GM19463 (cell line): ENCODE results near the gene SORCS1.
A peak's percentile ranks its signal among the peaks of the same experiment; 100 is the strongest.

Experiments used
- ATAC-seq: cut with Tn5 transposase; IDR thresholded peaks from one replicate; pipeline ENCODE4 v1.9.1; 2021; ENCODE audit warnings: mild to moderate bottlenecking, moderate library complexity; ENCODE audit not compliant: unreplicated experiment

SORCS1 gene

DNA sequence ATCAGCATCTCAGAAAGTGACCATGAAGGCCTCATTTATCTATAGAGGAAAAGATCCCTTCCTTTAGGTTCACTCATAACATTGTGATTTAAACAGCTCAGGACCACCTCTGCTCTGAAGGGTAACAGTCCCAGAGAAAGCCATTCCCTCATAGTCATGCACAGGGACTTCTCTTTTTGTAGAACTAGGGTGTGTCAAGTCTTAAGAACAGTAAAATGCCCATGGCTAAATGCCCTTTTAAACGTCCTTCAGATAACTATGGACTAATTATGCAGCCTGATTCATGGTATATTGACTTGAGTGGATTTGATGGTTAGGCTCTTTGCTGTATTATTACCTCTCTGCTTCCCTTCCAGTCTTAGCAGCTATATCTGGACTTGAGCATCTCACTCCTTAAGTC lies 337.8 kb downstream of the SORCS1 start:
- ATAC-seq = no peak

DNA sequence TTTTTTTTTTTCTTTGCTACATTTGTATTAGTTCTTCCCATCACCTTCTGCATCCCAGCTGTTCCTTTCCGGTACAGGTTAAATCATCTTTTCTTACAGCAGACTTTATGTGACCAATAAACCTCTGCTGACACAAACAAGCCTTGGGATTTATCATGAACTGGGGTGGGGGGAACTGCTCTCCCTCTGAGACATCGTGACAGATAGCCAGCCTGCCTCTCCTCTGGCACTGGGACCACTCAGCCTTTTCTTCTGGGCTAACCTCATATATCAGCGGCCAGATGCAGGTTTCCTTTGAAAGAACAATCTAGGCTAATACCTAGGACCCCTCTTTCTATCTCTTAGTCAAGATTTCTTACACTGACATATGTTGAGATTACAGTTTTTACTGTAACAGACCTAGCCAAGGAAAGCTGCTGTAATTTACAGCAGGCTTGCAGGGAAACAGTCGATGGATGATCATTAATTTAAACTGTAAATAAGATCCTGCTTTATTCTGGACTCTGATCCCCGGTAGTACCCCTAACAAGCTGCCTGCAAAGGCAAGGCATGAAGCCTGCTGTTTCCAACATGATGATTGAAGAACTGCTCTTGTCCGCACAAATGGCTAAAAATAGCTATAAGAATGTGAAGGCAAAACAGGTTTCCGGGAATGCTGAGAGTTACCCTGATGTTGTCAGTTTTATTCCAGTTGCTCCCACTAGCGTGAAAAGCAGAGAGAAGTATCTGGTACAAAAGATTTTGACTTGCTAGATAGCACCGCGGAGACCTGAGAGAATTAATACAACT lies 338.7 kb downstream of the SORCS1 start:
- ATAC-seq = no peak

DNA sequence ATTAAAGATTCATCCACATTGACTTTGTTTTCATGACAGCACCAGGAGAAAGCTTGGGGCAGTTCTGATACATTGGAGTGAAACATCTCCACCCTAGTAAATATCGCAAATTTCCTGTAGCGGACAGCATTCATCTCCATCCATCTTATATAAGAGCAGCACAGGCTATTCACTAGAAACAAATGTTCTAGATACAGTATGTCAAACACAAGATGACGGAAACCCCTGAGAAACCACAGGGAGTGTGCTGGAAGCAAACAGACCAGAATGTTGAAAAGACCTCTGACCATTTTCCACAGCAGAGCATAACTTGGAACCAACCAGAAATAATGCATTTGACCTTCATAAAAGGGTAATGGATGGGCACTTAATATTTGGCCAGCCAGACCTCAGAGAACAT lies 343.9 kb downstream of the SORCS1 start:
- ATAC-seq = no peak

DNA sequence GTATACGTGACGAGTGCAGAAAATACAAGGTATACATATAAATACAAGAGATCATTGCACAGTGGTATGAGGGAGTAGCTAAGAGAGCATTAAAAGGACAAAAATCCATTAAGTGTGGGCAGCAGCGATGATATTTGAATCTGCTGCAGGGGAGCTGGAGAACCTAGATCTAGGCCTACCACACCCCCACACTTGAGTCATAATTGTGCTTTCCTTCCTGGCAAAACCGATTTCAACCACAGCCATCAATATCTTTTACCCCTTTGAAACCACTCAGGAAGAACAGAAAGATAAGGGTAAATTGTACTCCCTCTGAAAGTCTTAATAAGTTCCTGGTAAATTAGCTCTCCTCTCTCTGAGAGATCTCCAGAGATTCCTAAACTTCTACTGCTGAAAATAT lies 345.0 kb downstream of the SORCS1 start:
- ATAC-seq = no peak

DNA sequence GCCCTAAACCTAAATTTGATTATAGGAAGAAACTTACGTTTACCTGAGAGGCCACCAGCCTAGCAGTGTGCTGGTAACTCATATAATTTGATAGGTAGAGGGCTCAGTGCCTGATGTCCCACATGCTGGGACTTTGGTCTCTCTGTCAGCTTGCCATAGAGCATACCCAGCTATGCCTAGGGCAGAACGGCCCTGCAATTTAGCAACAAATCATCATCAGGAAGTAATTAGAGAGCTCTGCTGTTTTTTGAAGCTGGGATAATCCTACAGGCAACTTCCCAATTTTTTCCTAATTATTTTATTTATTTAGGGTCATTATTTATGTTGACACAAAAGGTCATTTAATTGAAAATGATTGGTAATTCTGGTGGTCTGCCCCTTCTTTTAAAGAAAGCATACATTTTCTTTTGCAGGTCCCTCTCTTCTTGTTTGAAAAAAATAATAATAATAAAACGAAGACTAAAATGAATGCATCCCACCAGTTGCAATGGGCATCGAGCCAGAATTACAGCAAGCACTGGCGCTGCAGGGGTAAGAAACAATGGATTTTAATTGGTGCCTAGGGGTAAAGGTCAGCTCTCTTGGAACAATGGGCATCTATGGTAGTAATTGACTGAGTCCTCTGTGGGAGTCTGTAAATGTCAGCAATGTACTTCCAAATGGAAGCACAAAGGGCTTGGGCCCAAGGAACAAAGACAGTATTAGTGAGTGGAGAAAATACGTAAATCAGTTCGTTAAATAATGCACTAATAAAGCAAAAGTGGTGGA lies 348.0 kb downstream of the SORCS1 start:
- ATAC-seq = no peak

DNA sequence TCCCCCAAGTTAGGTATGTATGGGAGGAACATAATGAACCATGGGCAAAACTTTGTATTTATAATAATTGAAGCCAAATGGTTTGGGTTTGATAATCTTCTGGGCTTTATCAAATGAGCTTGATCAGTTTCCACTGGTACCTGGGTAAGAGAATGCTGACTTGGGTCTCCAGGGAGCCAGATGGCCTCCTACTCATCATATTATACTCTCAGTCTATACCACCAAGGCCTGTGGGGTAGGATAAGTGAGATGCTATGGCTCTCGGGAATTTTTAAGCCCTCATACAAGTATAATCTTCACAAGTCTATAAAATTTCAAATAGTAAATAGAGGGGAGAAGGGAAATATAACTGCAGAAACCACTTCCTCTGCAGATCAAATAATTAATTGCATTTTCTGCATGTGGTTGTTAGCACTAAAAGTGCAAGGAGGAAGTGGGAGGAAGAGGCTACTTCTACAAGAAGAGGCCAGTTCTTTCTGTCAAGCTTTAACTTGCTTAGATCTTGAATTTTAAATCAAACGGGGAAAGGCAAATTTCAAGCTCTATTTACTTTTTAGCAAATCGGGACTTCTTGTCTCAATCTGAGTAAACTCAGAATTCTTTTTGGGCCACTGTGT lies 349.0 kb downstream of the SORCS1 start:
- ATAC-seq = peak; percentile 42

DNA sequence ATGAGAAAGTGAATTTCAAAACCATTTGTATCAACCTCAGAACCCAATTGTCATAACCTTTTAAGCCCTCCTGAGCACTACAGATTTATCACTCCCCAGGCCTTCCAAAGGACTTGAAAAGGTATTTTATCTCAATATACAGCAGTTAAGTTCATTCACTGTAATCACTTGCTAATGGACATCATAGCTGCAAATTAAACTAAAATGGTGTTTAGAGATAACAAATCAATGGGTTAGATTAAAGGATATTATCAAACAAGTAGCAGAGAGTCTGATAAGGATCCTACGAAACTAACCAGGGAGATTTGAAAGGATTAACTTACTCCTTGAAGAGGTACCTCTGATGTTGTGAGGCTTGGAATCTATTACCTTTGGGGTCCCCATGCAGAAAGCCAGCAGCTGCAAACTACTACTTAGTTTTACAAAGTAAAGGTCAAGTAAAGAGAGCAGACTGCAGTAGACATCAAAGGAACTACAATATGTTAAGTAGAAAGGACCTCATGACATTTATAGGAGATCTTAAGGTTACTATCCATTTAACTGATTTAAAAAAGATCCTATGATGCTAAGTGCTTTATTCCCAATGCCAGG lies 359.4 kb downstream of the SORCS1 start:
- no peak for ATAC-seq

DNA sequence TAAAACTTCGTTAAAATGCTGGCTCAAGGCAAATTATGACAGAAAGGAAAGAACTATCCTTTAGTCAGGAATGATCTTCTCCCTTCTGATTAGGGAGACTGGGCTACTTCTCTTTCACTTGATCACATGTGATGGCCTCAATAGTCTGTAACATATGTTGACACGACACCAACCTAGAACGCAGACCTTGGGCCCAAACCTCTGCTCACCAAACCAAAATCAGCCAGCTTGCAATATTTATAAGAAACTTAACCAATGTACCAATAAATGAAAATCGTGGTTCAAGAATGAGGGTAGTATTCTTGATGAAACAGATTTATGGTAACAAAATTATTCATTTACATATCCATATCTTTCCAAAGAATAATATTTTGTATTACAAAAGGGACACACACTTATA lies 361.6 kb downstream of the SORCS1 start:
- ATAC-seq = no peak

DNA sequence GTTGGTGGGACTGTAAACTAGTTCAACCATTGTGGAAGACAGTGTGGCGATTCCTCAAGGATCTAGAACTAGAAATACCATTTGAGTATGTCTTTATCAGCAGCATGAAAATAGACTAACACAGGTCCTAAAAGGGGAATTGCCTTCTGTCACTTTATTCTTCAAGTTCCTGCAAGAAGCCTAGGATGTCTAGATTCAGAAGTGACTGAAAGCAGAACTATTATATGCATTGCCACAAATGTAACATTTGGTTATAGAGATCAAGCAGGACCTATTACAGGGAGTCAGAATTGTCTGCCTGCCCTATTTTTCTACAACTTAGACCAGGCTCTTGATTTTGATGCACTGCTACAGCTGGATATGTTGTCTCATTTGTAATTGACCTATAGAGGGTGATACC lies 364.7 kb downstream of the SORCS1 start:
- ATAC-seq = no peak

DNA sequence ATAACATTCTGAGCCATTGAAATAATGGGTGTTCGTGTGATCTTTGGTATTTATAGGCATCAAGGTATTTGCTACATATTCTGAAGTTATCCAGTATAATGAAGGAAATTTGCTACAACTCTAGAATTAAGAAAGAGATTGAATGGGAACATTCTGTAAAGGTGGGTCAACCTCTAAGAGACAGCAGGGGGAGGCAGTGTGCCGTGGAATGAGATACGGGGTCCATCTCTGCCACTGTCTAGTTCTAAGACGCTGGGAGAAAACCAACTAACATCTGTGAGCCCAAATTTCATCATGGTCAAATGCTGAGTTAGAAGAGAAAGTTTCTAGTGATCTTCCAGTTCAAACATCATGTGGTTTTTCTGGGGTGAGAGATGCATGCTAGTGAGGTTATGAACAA lies 368.9 kb downstream of the SORCS1 start:
- ATAC-seq = peak; percentile 94

DNA sequence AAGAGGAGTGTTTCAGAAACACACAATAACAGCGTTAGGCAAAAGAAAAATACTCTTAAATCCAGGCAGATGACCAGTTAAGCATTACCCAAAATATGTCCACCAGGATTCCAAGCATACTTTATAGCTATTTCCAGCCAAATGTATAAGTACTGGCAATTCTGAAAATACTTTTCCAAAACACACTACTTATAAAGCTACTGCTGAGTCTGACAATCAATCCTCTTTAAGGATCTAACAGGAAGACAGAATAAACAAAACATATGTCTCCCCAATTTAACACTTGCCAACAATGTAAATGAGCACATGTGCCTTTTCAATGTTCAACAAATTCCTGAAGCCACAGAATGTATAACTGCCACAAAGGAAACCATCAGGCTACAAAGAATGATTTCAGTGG lies 370.9 kb downstream of the SORCS1 start:
- ATAC-seq = no peak

DNA sequence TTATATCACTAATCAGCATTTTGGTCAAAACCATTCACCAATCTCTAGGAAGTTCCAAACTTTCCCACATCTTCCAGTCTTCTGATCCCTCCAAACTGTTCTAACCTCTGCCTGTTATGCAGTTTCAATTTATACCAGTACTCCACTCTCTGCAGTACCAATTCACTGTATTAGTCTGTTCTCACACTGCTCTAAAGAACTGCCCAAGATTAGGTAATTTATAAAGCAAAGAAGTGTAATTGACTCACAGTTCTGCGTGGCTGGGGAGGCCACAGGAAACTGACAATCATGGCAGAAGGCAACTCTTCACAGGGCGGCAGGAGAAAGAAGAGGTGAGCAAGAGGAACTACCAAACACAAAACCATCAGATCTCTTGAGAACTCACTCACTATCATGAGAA lies 374.9 kb downstream of the SORCS1 start:
- no peak for ATAC-seq

DNA sequence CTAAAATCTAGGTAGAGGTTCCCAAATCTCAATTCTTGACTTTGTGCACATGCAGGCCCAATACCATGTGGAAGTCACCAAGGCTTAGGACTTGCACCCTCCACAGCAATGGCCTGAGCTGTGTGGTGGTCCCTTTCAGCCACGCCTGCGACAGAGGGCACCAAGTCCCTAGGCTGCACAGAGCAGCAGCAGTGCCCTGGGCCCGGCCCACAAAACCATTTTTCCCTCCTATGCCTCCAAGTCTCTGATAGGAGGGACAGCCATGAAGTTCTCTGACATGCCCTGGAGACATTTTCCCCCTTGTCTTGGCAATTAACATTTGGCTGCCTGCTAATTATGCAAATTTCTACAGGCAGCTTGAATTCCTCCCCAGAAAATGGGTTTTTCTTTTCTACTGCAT lies 375.5 kb downstream of the SORCS1 start:
- ATAC-seq = no peak

DNA sequence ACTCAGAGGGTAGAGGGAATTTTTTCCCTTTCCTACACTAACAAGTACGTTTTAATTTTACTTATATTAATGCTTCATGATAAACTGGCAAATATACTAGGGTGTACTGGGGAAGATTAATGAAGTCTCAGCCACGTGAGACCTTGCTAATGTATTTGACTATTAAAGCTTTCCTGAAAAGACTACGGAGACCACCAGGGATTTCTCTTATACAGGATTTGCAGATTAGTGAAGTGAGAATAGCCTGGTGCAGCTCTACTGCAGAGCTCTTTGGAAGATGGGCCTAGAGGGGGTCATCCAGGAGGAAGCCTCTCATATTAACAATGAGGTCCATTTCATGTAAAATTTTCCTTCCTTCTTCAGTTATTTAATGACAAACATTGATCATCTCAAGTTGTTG lies 379.0 kb downstream of the SORCS1 start:
- no peak for ATAC-seq

DNA sequence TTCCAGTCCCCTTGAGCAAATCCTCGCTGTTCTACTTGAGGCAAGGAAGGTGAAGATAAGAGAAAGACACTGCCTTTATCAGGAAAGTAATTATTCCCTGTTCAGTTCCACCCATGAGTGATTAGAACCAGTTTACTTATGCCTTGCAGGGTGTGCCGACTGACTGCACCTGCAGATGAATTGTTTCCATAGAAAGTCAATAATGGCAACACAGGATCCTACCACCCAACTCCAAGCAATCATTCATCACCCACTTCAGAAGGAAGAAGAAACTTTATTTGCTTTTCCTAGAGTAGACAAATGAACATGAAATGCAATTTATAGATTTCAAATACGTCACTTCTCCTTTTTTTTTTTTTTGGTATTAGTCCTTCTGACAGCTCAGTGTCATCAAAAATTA lies 383.9 kb downstream of the SORCS1 start:
- no peak for ATAC-seq

DNA sequence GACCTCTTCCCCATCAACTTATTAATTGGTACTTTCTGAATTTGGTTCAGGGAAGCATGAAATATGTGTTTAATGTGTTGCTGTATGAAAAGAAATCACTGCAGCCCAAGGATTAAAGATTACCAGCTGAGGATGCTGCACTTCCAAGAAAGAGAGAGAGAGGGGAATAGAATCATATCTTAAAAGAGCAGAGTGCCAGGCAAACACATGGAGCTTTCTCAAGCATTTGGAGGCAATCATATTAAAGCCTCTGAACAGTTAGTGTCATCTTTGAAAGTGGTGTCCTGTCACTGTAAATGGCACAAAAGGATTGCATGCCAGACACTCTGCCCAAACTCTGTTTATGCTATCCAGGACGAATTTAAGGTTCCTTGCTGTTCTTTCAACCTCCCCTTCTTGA lies 386.7 kb downstream of the SORCS1 start:
- ATAC-seq = no peak

DNA sequence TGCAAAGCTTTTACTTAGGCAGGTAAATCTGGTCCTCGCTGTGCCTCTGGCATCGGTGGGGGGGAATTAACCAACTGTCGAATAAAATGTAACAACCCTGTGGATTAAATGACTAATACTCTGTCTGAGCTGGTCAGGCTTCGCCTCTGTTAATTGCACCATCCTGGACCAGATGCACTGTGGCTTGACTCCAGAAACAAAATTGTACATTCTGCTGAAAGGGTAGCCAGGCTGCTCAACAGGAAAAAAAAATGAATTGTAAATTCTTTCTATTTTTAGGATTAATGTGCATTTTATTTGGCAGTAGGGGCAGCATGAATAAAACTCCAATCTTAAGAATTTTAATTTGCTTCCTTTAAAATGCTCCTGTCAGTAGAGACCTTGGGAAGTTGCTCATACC lies 389.4 kb downstream of the SORCS1 start:
- no peak for ATAC-seq

DNA sequence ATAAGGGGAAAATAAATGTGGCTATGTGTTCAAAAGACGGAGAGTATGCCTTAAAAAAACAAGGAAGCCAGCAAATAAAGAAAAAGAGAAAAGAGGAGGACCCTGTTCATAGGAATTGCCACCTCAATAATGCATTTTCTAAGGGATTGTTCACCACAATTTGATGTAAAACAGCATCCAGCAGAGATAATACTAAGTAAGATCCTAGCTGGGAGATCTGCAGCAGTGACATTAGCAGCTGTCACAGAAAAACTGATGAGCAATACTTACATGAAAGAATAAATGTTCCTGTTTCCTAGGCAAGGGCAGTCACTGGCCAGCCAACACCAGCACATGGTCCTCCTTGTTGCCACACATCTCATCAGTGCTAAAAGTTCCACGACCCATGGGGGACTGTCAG lies 391.5 kb downstream of the SORCS1 start:
- no peak for ATAC-seq

DNA sequence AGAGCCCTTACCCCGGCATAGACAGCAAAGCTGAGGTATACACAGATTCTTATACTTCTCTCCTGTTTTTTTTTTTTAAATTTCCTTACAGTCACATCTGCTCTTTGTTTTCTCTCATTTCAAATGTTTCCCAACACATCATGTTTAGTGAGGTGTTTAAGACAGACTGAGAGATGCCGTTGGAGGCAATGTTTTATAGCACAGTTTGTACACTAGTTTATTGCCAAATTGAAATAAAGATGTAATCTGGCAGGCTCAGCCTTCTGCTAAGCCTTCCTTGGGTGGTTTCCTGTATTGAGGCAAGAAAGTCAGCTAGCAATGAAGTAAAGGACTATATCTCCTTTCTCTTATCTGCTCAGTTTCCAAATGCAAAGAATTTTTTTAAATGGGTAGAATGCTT lies 393.4 kb downstream of the SORCS1 start:
- no peak for ATAC-seq

DNA sequence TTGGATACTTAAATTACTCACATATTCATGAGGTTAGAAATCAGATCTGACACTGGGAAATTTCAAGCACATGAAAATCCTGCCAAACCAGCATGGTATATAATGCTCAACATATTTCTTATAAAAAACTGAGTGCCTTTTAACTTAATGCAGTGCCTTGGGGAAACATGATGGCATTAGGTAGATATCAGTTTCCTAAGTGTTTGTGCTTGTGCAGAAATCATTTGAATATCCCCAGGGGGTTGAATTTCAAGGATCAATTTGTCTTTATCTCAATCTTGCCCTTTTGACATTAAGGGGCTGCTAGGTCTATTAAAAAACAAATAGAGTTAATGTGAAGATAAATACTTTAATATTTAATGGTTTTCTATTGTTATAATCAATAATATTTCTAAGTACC lies 396.3 kb downstream of the SORCS1 start:
- no peak for ATAC-seq

DNA sequence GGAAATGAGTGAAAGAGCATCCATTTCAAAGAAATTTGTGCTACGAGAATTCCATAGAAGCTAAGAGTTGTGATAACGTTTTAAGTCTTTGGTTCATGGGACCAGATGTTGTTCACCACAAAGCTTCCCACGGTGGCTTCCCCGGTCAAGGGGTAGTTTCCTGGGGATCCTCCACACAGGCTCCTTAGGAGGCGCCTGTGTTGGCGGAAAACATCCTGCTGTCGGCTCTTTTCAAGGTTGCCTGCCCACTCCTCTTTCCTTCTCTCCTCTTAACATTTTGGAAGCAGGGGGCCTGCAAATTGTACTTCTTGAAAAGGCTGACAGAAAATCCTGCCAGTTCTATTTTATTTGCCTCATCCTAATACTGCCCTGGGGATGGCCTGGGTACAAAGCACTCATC lies 398.6 kb downstream of the SORCS1 start:
- no peak for ATAC-seq
